ENCODE data around the gene XPO4. TPM values are rescaled to one million over a fixed set of nuclear protein-coding genes. Genes with fewer than 3 reads are reported as not detected.
"Not testable (repeated sequence)": the region's sequence is repeated elsewhere in the genome, so short reads cannot be mapped to it uniquely, and the experiment has no call there.

XPO4 gene
- total RNA-seq, 1 donor: 19.5 TPM

DNA sequence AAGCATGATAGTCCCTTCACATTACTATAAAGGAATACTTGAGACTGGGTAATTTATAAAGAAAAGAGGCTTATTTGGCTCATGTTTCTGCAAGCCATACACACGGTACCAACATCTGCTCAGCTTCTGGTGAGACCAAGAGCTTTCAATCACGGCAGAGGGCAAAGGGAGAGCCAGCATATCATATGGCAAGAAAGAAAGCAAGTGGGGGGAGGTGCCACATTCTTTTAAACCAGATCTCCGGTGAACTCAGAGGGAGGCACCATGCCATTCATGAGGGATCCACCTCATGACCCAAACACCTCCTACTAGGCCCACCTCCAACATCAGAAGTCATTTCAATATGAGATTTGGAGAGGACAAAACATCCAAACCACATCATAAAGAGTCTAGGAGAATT lies 20.3 kb downstream of the XPO4 start:
- no peak overlapping the region for H3K4me3 ChIP-seq (ENCODE audit: insufficient read depth, low read length)
- H4K20me1 ChIP-seq (ENCODE audit: insufficient read depth, low read length): peaks cover 11% of the 10 kb centered on the region
- no peak for DNase-seq (ENCODE audit: insufficient read length, low spot score, missing footprints)
- H3K4me1 ChIP-seq (ENCODE audit: insufficient read depth, low read length): peaks cover 13% of the 10 kb centered on the region
- H3K79me2 ChIP-seq (ENCODE audit: insufficient read depth, low read length): peaks cover 89% of the 10 kb centered on the region
- H3K36me3 ChIP-seq (ENCODE audit: insufficient read depth, low read length): no peaks in the 10 kb centered on the region
- H3K9me3 ChIP-seq (ENCODE audit: low read depth, low read length): no peaks in the 10 kb centered on the region
- H3K27me3 ChIP-seq (ENCODE audit: insufficient read depth, low read length): no peaks in the 10 kb centered on the region
- H3K27ac ChIP-seq (ENCODE audit: low read depth, low read length): peak overlapping the region; percentile 11
- TF ChIP-seq CTCF (IDR thresholded peaks at IDR 0.05; ENCODE audit: extremely low read depth, low read depth, low read length): no peak
- H3K4me2 ChIP-seq (ENCODE audit: insufficient read depth, low read length): no peak overlapping the region
- H2AFZ ChIP-seq (ENCODE audit: low read length): no peak overlapping the region

- no peak overlapping the region for H3K4me3 ChIP-seq (ENCODE audit: insufficient read depth, low read length)
- TF ChIP-seq CTCF (IDR thresholded peaks at IDR 0.05; ENCODE audit: extremely low read depth, low read depth, low read length): no peak
- H3K4me1 ChIP-seq (ENCODE audit: insufficient read depth, low read length): peaks cover 24% of the 10 kb centered on the region
- no peaks in the 10 kb centered on the region for H3K27me3 ChIP-seq (ENCODE audit: insufficient read depth, low read length)
- no peak overlapping the region for H3K27ac ChIP-seq (ENCODE audit: low read depth, low read length)
- H4K20me1 ChIP-seq (ENCODE audit: insufficient read depth, low read length): peaks cover 29% of the 10 kb centered on the region
- H3K4me2 ChIP-seq (ENCODE audit: insufficient read depth, low read length): no peak overlapping the region
- H3K9me3 ChIP-seq (ENCODE audit: low read depth, low read length): no peaks in the 10 kb centered on the region
- no peak overlapping the region for H2AFZ ChIP-seq (ENCODE audit: low read length)
- no peak for DNase-seq (ENCODE audit: insufficient read length, low spot score, missing footprints)
- peaks cover 79% of the 10 kb centered on the region for H3K79me2 ChIP-seq (ENCODE audit: insufficient read depth, low read length)
- no peaks in the 10 kb centered on the region for H3K36me3 ChIP-seq (ENCODE audit: insufficient read depth, low read length)
Measured at GRCh38 chr13:20877902-20878301, 24.6 kb downstream of the XPO4 start.

DNA sequence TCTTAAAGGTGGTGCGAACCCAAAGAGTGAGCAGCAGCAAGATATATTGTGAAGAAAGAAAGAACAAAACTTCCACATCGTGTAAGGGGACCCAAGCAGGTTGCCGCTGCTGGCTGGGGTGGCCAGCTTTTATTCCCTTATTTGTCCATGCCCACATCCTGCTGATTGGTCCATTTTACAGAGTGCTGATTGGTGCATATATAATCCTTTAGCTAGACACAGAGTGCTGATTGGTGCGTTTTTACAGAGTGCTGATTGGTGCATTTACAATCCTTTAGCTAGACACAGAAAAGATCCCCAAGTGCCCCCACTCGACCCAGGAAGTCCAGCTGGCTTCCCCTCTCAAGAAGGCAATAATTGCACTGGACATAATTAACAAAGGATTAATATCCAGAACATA lies 25.7 kb downstream of the XPO4 start:
- not testable (repeated sequence) for H3K27me3 ChIP-seq (ENCODE audit: insufficient read depth, low read length); H3K9me3 ChIP-seq (ENCODE audit: low read depth, low read length); H2AFZ ChIP-seq (ENCODE audit: low read length); H3K27ac ChIP-seq (ENCODE audit: low read depth, low read length); H3K4me2 ChIP-seq (ENCODE audit: insufficient read depth, low read length); H3K4me3 ChIP-seq (ENCODE audit: insufficient read depth, low read length); DNase-seq (ENCODE audit: insufficient read length, low spot score, missing footprints); H3K36me3 ChIP-seq (ENCODE audit: insufficient read depth, low read length)
- peaks cover 79% of the 10 kb centered on the region for H3K79me2 ChIP-seq (ENCODE audit: insufficient read depth, low read length)
- peaks cover 15% of the 10 kb centered on the region for H3K4me1 ChIP-seq (ENCODE audit: insufficient read depth, low read length)
- H4K20me1 ChIP-seq (ENCODE audit: insufficient read depth, low read length): peaks cover 28% of the 10 kb centered on the region

DNA sequence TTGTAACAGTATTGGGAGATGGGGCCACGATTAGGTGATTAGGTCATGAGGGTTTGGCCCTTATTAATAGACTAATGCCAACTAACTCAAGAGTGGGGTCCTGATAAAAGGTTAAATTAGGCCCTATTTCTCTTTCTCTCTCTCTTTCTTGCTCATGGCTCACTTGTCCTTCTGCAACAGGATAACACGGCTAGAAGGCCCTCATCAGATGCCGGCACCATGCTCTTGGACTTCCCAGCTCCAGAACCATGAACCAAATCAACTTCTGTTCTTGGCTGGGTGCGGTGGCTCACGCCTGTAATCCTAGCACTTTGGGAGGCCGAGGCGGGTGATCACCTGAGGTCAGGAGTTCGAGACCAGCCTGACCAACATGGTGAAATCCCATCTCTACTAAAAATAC lies 28.1 kb downstream of the XPO4 start:
- Histone ChIP-seq H3K4me1 (ENCODE audit: insufficient read depth, low read length) (peaks cover 15% of the 10 kb centered on the region), H4K20me1 (ENCODE audit: insufficient read depth, low read length) (peaks cover 28% of the 10 kb centered on the region), H3K79me2 (ENCODE audit: insufficient read depth, low read length) (peaks cover 80% of the 10 kb centered on the region)
- H3K4me3 ChIP-seq (ENCODE audit: insufficient read depth, low read length); H2AFZ ChIP-seq (ENCODE audit: low read length); H3K27ac ChIP-seq (ENCODE audit: low read depth, low read length); H3K4me2 ChIP-seq (ENCODE audit: insufficient read depth, low read length); H3K27me3 ChIP-seq (ENCODE audit: insufficient read depth, low read length); DNase-seq (ENCODE audit: insufficient read length, low spot score, missing footprints); H3K9me3 ChIP-seq (ENCODE audit: low read depth, low read length); H3K36me3 ChIP-seq (ENCODE audit: insufficient read depth, low read length): not testable (repeated sequence)

DNA sequence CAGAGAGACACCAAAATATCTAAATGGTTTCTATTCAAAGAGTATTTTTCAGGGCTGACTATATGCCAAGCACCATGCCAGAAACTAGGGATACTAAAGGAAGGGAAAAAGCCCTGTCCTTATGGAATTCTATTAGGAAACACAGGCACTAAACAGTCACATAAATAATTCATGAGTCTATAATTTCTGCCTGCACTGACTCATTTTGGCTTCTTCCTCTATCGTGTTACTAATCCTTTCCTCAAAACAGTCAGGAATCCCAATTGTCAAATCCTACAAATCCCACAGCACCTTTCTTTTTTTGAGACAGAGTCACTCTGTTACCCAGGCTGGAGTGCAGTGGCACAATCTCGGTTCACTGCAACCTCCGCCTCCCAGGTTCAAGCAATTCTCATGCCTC lies 29.2 kb downstream of the XPO4 start:
- H3K27ac ChIP-seq (ENCODE audit: low read depth, low read length): no peak overlapping the region
- no peaks in the 10 kb centered on the region for H3K9me3 ChIP-seq (ENCODE audit: low read depth, low read length)
- H4K20me1 ChIP-seq (ENCODE audit: insufficient read depth, low read length): peaks cover 28% of the 10 kb centered on the region
- H3K27me3 ChIP-seq (ENCODE audit: insufficient read depth, low read length): no peaks in the 10 kb centered on the region
- H2AFZ ChIP-seq (ENCODE audit: low read length): no peak overlapping the region
- no peak overlapping the region for H3K4me3 ChIP-seq (ENCODE audit: insufficient read depth, low read length)
- no peaks in the 10 kb centered on the region for H3K36me3 ChIP-seq (ENCODE audit: insufficient read depth, low read length)
- peak; percentile 14 for DNase-seq (ENCODE audit: insufficient read length, low spot score, missing footprints)
- H3K79me2 ChIP-seq (ENCODE audit: insufficient read depth, low read length): peaks cover 74% of the 10 kb centered on the region
- no peak overlapping the region for H3K4me2 ChIP-seq (ENCODE audit: insufficient read depth, low read length)
- H3K4me1 ChIP-seq (ENCODE audit: insufficient read depth, low read length): peaks cover 15% of the 10 kb centered on the region
- TF ChIP-seq CTCF (IDR thresholded peaks at IDR 0.05; ENCODE audit: extremely low read depth, low read depth, low read length): no peak
